ENCODE results near the gene ZSWIM1.
A peak's percentile ranks its signal among the peaks of the same experiment; 100 is the strongest.

Gene ZSWIM1

DNA sequence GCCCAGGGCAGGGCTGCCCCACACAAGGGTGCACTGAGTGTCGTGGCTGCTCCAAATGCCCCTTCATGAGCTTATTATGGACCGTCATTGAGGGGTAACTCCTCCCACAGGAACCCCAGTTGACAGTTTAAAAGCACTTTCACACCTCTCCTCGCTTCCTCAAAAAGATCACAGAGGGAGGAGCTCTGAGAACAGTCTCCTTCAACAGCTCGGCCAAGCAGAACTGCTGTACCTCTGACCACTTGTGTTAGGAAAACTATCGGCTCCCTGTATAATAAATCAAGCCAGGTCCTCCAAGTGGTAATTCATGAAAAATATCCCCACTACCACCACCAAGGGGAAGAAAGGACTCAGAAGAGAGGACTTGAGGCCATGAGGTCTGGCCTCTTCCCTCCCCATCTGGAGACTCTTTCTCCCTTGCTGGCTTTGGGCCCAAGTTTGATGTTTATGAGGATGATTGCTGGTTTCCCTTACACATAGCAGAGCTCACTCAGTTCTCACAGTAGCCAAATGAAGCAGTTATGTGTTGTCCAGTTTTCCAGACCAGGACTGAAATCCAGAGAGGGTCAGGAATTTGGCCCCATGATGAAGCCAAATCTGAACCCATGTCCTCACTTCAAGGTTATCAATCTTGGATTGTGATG, 38.7 kb upstream of the ZSWIM1 start:
- Histone ChIP-seq H3K27me3 (ENCODE audit: low read depth, low read length) (no peaks in the 10 kb centered on the region), H3K4me3 (ENCODE audit: low read depth in 1 of 2, low read length in 2 of 2) (no peak overlapping the region), H3K9me3 (ENCODE audit: control insufficient read depth in 1 of 2, low read length in 2 of 2) (no peaks in the 10 kb centered on the region), H3K36me3 (ENCODE audit: control insufficient read depth in 1 of 2, insufficient read depth in 2 of 2, low read length in 2 of 2) (peaks cover 39 to 55% of the 10 kb centered on the region in 2 donors), H3K4me1 (ENCODE audit: control insufficient read depth in 1 of 2, insufficient read depth in 2 of 2, low read length in 2 of 2) (peaks cover 6 to 32% of the 10 kb centered on the region in 2 donors), H3K27ac (ENCODE audit: low read length) (peak overlapping the region; percentile 50)

DNA sequence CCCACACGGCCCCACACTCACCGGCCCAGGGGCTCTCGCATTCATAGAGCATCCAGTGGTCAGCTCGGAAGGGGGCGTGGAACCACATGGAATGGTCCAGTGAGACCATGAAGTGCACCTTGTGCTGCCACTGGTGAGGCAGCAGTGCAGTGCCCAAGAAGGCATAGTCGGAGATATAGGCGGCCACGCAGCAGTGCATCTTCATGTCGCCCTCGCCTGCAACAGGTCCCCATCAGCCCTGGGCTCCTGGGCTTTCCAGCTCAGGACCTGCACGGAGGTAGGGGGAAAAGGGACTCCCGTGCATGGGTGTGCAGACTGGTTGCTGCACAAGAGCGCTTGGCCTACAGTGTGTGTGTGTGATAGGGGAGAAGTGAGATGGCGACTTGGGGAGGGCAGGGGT, 37.5 kb upstream of the ZSWIM1 start:
- peaks cover 39 to 58% of the 10 kb centered on the region in 2 donors for H3K36me3 ChIP-seq (ENCODE audit: control insufficient read depth in 1 of 2, insufficient read depth in 2 of 2, low read length in 2 of 2)
- no peaks in the 10 kb centered on the region for H3K27me3 ChIP-seq (ENCODE audit: low read depth, low read length)
- H3K27ac ChIP-seq (ENCODE audit: low read length), result no peak overlapping the region
- H3K9me3 ChIP-seq (ENCODE audit: control insufficient read depth in 1 of 2, low read length in 2 of 2), result no peaks in the 10 kb centered on the region
- H3K4me1 ChIP-seq (ENCODE audit: control insufficient read depth in 1 of 2, insufficient read depth in 2 of 2, low read length in 2 of 2), result peaks cover 6 to 32% of the 10 kb centered on the region in 2 donors
- H3K4me3 ChIP-seq (ENCODE audit: low read depth in 1 of 2, low read length in 2 of 2), result no peak overlapping the region

DNA sequence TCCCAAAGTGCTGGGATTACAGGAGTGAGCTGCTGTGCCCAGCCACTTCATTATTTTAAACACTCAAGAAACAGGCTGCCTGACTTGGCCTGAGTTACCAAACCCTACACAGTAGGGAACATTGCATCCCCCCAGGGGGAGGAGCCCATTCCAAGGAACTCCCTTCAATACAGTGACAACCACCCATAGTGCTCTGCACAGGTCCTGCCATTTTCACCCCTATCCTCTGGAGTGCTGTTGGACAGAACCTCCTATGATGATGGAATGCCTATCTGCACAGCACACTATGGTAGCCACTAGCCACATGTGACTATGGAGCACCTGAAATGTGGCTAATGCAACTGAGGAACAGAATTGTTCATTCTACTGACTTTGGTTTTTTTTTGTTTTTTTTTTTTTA, 35.6 kb upstream of the ZSWIM1 start:
- H3K36me3 ChIP-seq (ENCODE audit: control insufficient read depth in 1 of 2, insufficient read depth in 2 of 2, low read length in 2 of 2), result peaks cover 36 to 53% of the 10 kb centered on the region in 2 donors
- H3K27ac ChIP-seq (ENCODE audit: low read length), result no peak overlapping the region
- H3K9me3 ChIP-seq (ENCODE audit: control insufficient read depth in 1 of 2, low read length in 2 of 2), result no peaks in the 10 kb centered on the region
- peaks cover 6 to 32% of the 10 kb centered on the region in 2 donors for H3K4me1 ChIP-seq (ENCODE audit: control insufficient read depth in 1 of 2, insufficient read depth in 2 of 2, low read length in 2 of 2)
- H3K27me3 ChIP-seq (ENCODE audit: low read depth, low read length), result no peaks in the 10 kb centered on the region
- H3K4me3 ChIP-seq (ENCODE audit: low read depth in 1 of 2, low read length in 2 of 2), result no peak overlapping the region

DNA sequence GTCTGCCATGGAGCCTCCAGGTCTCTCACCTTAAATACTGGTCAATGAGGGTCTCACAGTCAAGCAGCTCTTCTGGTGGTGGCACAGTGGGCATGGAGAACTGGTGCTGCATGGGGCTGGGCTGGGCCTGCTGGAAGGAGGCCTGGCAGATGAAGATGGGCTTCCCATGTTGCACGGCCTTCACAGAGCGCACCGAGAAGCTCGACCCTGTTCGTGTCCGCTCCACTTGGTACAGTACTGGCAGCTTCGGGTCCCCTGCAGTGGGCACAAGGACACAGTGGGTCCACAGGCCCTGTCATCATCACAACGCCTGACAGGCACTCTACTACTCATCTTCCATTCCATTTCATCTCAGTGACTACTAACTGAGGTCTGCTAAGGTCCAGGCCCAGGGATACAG, 32.6 kb upstream of the ZSWIM1 start:
- Histone ChIP-seq H3K27me3 (ENCODE audit: low read depth, low read length) (no peaks in the 10 kb centered on the region), H3K4me1 (ENCODE audit: control insufficient read depth in 1 of 2, insufficient read depth in 2 of 2, low read length in 2 of 2) (peaks cover 0 to 10% of the 10 kb centered on the region in 2 donors), H3K9me3 (ENCODE audit: control insufficient read depth in 1 of 2, low read length in 2 of 2) (no peaks in the 10 kb centered on the region), H3K27ac (ENCODE audit: low read length) (no peak overlapping the region), H3K36me3 (ENCODE audit: control insufficient read depth in 1 of 2, insufficient read depth in 2 of 2, low read length in 2 of 2) (peaks cover 33 to 37% of the 10 kb centered on the region in 2 donors), H3K4me3 (ENCODE audit: low read depth in 1 of 2, low read length in 2 of 2) (no peak overlapping the region)

DNA sequence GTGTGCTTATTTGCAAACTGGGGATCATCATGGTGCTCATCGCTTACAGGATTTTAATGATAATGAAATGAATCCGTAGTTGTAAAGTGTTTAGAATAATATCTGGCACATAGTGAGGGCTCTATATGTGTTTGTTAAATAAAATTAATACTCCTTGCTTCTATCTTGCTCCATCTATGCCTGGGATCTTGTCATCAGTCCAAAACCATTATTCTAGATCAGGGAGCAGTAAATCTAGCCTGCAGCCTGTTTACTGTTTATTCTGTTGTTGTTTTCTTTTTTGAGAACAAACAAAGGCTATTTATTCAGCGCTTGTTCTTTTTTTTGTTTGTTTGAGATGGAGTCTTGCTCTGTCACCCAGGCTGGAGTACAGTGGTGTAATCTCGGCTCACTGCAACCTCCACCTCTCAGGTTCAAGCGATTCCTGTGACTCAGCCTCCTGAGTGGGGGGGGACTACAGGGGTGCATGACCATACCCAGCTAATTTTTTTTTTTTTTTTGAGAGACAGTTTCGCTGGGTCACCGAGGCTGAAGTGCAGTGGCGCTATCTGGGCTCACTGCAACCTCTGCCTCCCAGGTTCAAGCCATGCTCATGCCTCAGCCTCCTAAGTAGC, 32.0 kb upstream of the ZSWIM1 start:
- H3K36me3 ChIP-seq (ENCODE audit: control insufficient read depth in 1 of 2, insufficient read depth in 2 of 2, low read length in 2 of 2), result peaks cover 32 to 34% of the 10 kb centered on the region in 2 donors
- no peak overlapping the region for H3K27ac ChIP-seq (ENCODE audit: low read length)
- H3K27me3 ChIP-seq (ENCODE audit: low read depth, low read length), result no peaks in the 10 kb centered on the region
- H3K9me3 ChIP-seq (ENCODE audit: control insufficient read depth in 1 of 2, low read length in 2 of 2), result no peaks in the 10 kb centered on the region
- peaks cover 0 to 3% of the 10 kb centered on the region in 2 donors for H3K4me1 ChIP-seq (ENCODE audit: control insufficient read depth in 1 of 2, insufficient read depth in 2 of 2, low read length in 2 of 2)
- H3K4me3 ChIP-seq (ENCODE audit: low read depth in 1 of 2, low read length in 2 of 2), result no peak overlapping the region

DNA sequence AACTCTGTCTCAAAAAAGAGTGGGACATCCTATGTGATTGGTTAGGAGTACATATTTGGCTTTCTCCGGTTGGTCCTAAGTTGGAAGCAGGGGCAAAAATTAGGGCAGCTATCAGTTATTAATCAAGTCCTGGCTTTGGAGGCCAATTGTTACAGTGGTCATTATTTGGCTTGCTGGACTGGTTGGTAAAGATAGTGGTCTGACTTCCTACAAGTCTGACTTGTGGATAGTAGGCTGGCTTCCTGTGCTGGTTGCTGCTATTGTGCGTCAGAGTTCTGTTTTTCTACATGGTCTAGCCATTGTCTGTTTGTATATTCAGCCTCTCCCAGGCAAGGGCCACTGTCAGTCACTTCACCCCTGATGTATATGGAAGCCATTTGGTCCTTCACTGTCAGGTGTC, 30.8 kb upstream of the ZSWIM1 start:
- Histone ChIP-seq H3K27me3 (ENCODE audit: low read depth, low read length) (no peaks in the 10 kb centered on the region), H3K27ac (ENCODE audit: low read length) (no peak overlapping the region), H3K4me3 (ENCODE audit: low read depth in 1 of 2, low read length in 2 of 2) (no peak overlapping the region), H3K9me3 (ENCODE audit: control insufficient read depth in 1 of 2, low read length in 2 of 2) (no peaks in the 10 kb centered on the region), H3K36me3 (ENCODE audit: control insufficient read depth in 1 of 2, insufficient read depth in 2 of 2, low read length in 2 of 2) (peaks cover 24 to 26% of the 10 kb centered on the region in 2 donors), H3K4me1 (ENCODE audit: control insufficient read depth in 1 of 2, insufficient read depth in 2 of 2, low read length in 2 of 2) (peaks cover 3 to 9% of the 10 kb centered on the region in 2 donors)

DNA sequence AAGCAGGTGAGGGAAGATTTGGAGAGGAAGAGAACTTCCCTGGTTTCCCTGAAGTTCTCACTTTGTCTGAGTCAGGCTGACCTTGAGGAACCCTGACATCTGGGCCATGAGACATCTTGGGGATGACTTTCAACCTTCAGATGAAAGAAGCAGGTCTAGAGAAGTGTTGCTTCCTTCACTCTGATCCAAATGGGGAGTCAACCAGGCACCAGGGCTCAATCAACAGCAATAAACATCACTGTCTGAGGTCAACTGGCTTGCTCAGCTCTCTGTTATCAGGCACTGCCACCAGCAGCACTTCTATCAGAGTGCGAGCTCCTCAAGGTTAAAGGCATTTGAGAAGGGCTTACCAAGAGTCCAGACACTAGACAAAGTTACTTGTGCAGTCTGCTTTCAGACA, 30.1 kb upstream of the ZSWIM1 start:
- Histone ChIP-seq H3K27me3 (ENCODE audit: low read depth, low read length) (no peaks in the 10 kb centered on the region), H3K27ac (ENCODE audit: low read length) (no peak overlapping the region), H3K4me3 (ENCODE audit: low read depth in 1 of 2, low read length in 2 of 2) (no peak overlapping the region), H3K9me3 (ENCODE audit: control insufficient read depth in 1 of 2, low read length in 2 of 2) (no peaks in the 10 kb centered on the region), H3K36me3 (ENCODE audit: control insufficient read depth in 1 of 2, insufficient read depth in 2 of 2, low read length in 2 of 2) (peaks cover 21 to 26% of the 10 kb centered on the region in 2 donors), H3K4me1 (ENCODE audit: control insufficient read depth in 1 of 2, insufficient read depth in 2 of 2, low read length in 2 of 2) (peaks cover 3 to 15% of the 10 kb centered on the region in 2 donors)

DNA sequence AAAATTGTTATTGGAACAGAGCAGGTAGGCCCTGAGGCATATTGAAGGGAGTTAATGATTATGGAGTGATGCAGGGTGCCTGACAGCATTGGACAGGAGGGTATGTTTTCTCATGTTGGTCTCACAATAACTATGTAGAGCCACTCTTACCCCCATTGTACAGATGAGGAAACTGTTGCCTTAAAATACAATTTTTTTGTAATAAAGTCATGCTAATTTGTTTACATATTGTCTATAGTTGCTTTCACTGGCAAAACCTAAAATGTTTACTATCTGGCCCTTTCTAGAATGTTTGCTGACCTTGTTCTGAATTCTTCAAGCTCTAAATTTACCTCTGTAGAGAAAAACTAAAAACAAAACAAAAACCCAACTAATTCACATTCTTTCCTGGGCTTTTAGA, 29.5 kb upstream of the ZSWIM1 start:
- Histone ChIP-seq H3K9me3 (ENCODE audit: control insufficient read depth in 1 of 2, low read length in 2 of 2) (no peaks in the 10 kb centered on the region), H3K4me1 (ENCODE audit: control insufficient read depth in 1 of 2, insufficient read depth in 2 of 2, low read length in 2 of 2) (peaks cover 3 to 21% of the 10 kb centered on the region in 2 donors), H3K36me3 (ENCODE audit: control insufficient read depth in 1 of 2, insufficient read depth in 2 of 2, low read length in 2 of 2) (peaks cover 16 to 26% of the 10 kb centered on the region in 2 donors), H3K27me3 (ENCODE audit: low read depth, low read length) (no peaks in the 10 kb centered on the region), H3K4me3 (ENCODE audit: low read depth in 1 of 2, low read length in 2 of 2) (no peak overlapping the region), H3K27ac (ENCODE audit: low read length) (no peak overlapping the region)

DNA sequence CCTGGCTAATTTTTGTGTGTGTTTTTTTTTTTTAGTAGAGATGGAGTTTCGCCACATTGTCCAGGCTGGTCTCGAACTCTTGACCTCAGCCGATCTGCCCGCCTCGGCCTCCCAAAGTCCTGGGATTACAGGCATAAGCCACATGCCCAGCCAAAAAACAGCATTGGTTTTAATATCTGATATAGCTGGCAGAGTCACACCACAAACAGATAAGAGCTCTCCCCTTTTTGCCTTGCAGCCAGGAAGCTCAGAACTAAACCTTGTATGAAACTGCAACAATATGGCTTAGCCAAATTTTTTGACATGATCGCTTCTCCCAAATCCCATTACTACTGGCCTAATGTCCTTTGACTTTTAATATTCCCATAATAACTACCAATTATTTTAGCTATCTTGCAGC, 28.7 kb upstream of the ZSWIM1 start:
- Histone ChIP-seq H3K4me3 (ENCODE audit: low read depth in 1 of 2, low read length in 2 of 2) (no peak overlapping the region), H3K4me1 (ENCODE audit: control insufficient read depth in 1 of 2, insufficient read depth in 2 of 2, low read length in 2 of 2) (peaks cover 3 to 24% of the 10 kb centered on the region in 2 donors), H3K27me3 (ENCODE audit: low read depth, low read length) (no peaks in the 10 kb centered on the region), H3K27ac (ENCODE audit: low read length) (no peak overlapping the region), H3K36me3 (ENCODE audit: control insufficient read depth in 1 of 2, insufficient read depth in 2 of 2, low read length in 2 of 2) (peaks cover 16 to 26% of the 10 kb centered on the region in 2 donors), H3K9me3 (ENCODE audit: control insufficient read depth in 1 of 2, low read length in 2 of 2) (no peaks in the 10 kb centered on the region)

DNA sequence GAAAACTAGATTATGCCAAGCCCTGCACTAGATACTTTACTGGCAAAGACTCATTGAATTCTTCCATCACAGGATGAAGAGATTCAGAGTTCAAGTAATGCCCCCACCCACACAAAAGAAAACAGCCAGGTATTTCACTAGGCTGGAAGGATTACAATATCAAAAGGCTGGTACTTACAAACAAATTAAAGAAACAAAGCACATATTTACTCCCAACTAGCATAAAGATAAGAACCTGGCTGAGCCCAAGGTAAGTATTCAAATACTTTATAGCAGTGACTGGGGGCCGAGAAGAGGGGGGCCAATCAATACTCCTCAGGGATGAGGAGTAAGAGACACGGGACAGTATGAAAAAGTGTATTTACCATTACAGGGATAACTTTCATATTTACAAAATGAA, 27.5 kb upstream of the ZSWIM1 start:
- H3K4me3 ChIP-seq (ENCODE audit: low read depth in 1 of 2, low read length in 2 of 2), result no peak overlapping the region
- H3K36me3 ChIP-seq (ENCODE audit: control insufficient read depth in 1 of 2, insufficient read depth in 2 of 2, low read length in 2 of 2), result peaks cover 16 to 19% of the 10 kb centered on the region in 2 donors
- no peaks in the 10 kb centered on the region for H3K9me3 ChIP-seq (ENCODE audit: control insufficient read depth in 1 of 2, low read length in 2 of 2)
- H3K27me3 ChIP-seq (ENCODE audit: low read depth, low read length), result no peaks in the 10 kb centered on the region
- H3K4me1 ChIP-seq (ENCODE audit: control insufficient read depth in 1 of 2, insufficient read depth in 2 of 2, low read length in 2 of 2), result peaks cover 3 to 34% of the 10 kb centered on the region in 2 donors
- no peak overlapping the region for H3K27ac ChIP-seq (ENCODE audit: low read length)

DNA sequence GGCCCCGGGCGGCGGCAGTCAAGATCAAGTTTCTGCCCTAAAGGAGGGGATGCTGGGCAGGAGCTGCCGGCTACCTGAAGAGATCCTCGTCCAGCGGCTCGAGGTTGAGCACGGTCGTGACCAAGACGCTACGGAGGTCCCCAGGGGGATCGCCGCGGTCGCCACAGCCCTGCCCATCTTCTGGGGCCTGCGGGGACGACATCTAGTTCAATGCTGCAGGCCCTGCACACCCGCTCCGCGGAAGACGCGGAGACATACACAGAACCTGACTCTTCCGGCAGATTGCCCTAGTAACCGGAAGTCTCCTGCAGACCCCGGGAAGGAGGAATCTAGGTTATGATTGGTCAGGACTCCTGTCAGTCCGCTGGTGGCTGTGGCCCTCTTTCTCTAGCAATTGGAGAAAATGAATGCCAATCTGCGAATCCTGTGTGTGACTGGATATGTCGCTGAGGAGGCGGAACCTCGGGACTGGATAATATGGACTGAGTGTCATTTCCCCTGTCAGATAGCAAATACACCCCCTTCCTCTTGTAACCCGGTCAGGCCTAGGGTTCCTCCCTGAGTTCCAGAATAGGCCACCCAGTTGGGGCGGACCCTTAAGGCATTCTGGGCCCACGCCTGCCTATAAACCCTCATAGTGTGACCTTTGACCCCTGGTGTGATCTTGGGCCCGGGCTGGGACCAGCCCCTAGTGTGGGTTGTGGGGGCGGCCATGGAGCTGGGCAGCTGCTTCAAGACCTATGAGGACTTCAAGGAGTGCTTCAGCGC, 23.7 kb upstream of the ZSWIM1 start, which contains the start of the genes ACOT8 and ZSWIM3:
ACOT8 (minus strand) TSS at position 279 of the 768 bp plus-strand sequence; CDS start at position 202, 77 bp downstream.
ZSWIM3 (plus strand) TSS at position 501 of the 768 bp plus-strand sequence; CDS start at position 713, 212 bp downstream.
- peak within 1 kb of the TSS; percentile 92 to 99 for H3K4me3 ChIP-seq (ENCODE audit: low read depth in 1 of 2, low read length in 2 of 2)
- no peaks in the 10 kb centered on the region for H3K27me3 ChIP-seq (ENCODE audit: low read depth, low read length)
- peak within 1 kb of the TSS; percentile 84 for H3K27ac ChIP-seq (ENCODE audit: low read length)
- H3K36me3 ChIP-seq (ENCODE audit: control insufficient read depth in 1 of 2, insufficient read depth in 2 of 2, low read length in 2 of 2), result peaks cover 10% of the 10 kb centered on the region in 2 donors
- peaks cover 3 to 35% of the 10 kb centered on the region in 2 donors for H3K4me1 ChIP-seq (ENCODE audit: control insufficient read depth in 1 of 2, insufficient read depth in 2 of 2, low read length in 2 of 2)
- no peaks in the 10 kb centered on the region for H3K9me3 ChIP-seq (ENCODE audit: control insufficient read depth in 1 of 2, low read length in 2 of 2)
